HCT116 (cell line): ENCODE data around the gene RPL39L. TPM values are rescaled to one million over a fixed set of nuclear protein-coding genes. Genes with fewer than 3 reads are reported as not detected.

Experiments used
- ATAC-seq: fragments of 200-7000 bp; cut with Tn5 transposase; 2 replicates; pipeline ENCODE4 v1.9.1; 2020; ENCODE audit warnings: mild to moderate bottlenecking, moderate library complexity
- BruUV-seq: library from RNA; stranded (reverse); fragments of 400-500 nt; replicated peaks from 2 replicates; lab custom pipeline; 2021; lab: Mats Ljungman, UMichigan
- CTCF ChIA-PET: fragments of 300-600 bp; sonication (Branson Sonifier 250); formaldehyde crosslinking; loops from one replicate; lab custom pipeline; 2021; ENCODE audit warnings: antibody characterized with exemption; lab: Charles Lee
- POLR2A ChIA-PET: fragments of 300-600, 350-600 bp; sonication (Branson Sonifier 250); formaldehyde crosslinking; loops from one replicate; lab custom pipeline; 2021; ENCODE audit warnings: antibody characterized with exemption; lab: Charles Lee
- RAD21 ChIA-PET, 2 experiments: fragments of 300-600 bp; sonication (Branson Sonifier 250); formaldehyde crosslinking; loops; one replicate each; lab custom pipeline; 2023; ENCODE audit warnings: low total read pairs in 2 of 2; ENCODE audit not compliant: uncharacterized antibody in 2 of 2, unreplicated experiment in 2 of 2, low non-redundant PET in 1 of 2; lab: Charles Lee
- DNase-seq: peaks from one replicate; pipeline ENCODE4 v3.0.0-alpha.2; 2010; ENCODE audit warnings: low read depth, low spot score
- H2AFZ ChIP-seq: fragments of 200-600 bp; shearing (Covaris generic), sonication (generic); 2 replicates; pipeline ENCODE4 v1.6.1; 2017; ENCODE audit warnings: low read depth, mixed run types, mixed read lengths, antibody characterized with exemption, low read length; ENCODE audit not compliant: poor library complexity, severe bottlenecking
- H3K27ac ChIP-seq: 2 replicates; pipeline ENCODE4 v1.5.1; 2012; ENCODE audit warnings: low read depth, low read length
- H3K27me3 ChIP-seq: fragments of 200-600 bp; sonication (generic); 2 replicates; pipeline ENCODE4 v1.6.1; 2016; ENCODE audit warnings: mixed run types, low read length, mixed read lengths; ENCODE audit not compliant: insufficient read depth
- H3K36me3 ChIP-seq, 2 experiments: fragments of 200-500 bp in 1 of 2; fragments of 200-600 bp in 1 of 2; sonication (Bioruptor generic) in 1 of 2; sonication (generic) in 1 of 2; 2 replicates each; pipeline versions ENCODE4 v1.5.1 to v1.6.1; 2014 to 2016; ENCODE audit warnings: low read length in 2 of 2, inconsistent platforms in 1 of 2, mixed read lengths in 1 of 2, mixed run types in 1 of 2; ENCODE audit not compliant: insufficient read depth in 2 of 2, control insufficient read depth in 1 of 2
- H3K4me1 ChIP-seq, 2 experiments: fragments of 200-600 bp in 1 of 2; sonication (generic) in 1 of 2; 2 replicates each; pipeline versions ENCODE4 v1.5.1 to v1.6.1; 2012 to 2017; ENCODE audit warnings: low read length in 2 of 2, inconsistent platforms in 1 of 2, mild to moderate bottlenecking in 1 of 2, mixed read lengths in 1 of 2, mixed run types in 1 of 2, moderate library complexity in 1 of 2; ENCODE audit not compliant: insufficient read depth in 2 of 2, control insufficient read depth in 1 of 2
- H3K4me2 ChIP-seq: fragments of 200-600 bp; sonication (generic); 2 replicates; pipeline ENCODE4 v1.6.1; 2017; ENCODE audit warnings: mixed run types, low read length, mixed read lengths
- H3K4me3 ChIP-seq, 2 experiments: fragments of 200-600 bp in 1 of 2; sonication (generic) in 1 of 2; replicated peaks in 1 of 2; 2 replicates each; pipeline ENCODE4 v1.5.1; 2011 to 2016; ENCODE audit warnings: low read length in 2 of 2, control low read depth in 1 of 2, low read depth in 1 of 2, mild to moderate bottlenecking in 1 of 2, mixed read lengths in 1 of 2, mixed run types in 1 of 2
- H3K79me2 ChIP-seq: fragments of 200-600 bp; sonication (generic); 2 replicates; pipeline ENCODE4 v1.6.1; 2017; ENCODE audit warnings: mild to moderate bottlenecking, mixed run types, low read length, moderate library complexity, mixed read lengths; ENCODE audit not compliant: insufficient read depth
- H3K9ac ChIP-seq: fragments of 200-600 bp; sonication (generic); 2 replicates; pipeline ENCODE4 v1.6.1; 2016; ENCODE audit warnings: low read length, mixed read lengths
- H3K9me2 ChIP-seq: fragments of 200-600 bp; sonication (generic), shearing (Covaris generic); 2 replicates; pipeline ENCODE4 v1.6.1; 2017; ENCODE audit warnings: mixed run types, mild to moderate bottlenecking, moderate library complexity; ENCODE audit not compliant: insufficient read depth
- H3K9me3 ChIP-seq, 2 experiments: fragments of 200-500 bp in 1 of 2; fragments of 200-600 bp in 1 of 2; sonication (Bioruptor generic) in 1 of 2; sonication (generic) in 1 of 2; 2 replicates each; pipeline ENCODE4 v1.6.1; 2014 to 2017; ENCODE audit warnings: low read length in 2 of 2, mixed read lengths in 2 of 2, inconsistent platforms in 1 of 2, low read depth in 1 of 2, mild to moderate bottlenecking in 1 of 2, mixed run types in 1 of 2, moderate library complexity in 1 of 2; ENCODE audit not compliant: control insufficient read depth in 1 of 2, insufficient read depth in 1 of 2
- H4K20me1 ChIP-seq: fragments of 200-600 bp; sonication (generic), shearing (Covaris generic); 2 replicates; pipeline ENCODE4 v1.6.1; 2017; ENCODE audit warnings: mixed run types, mild to moderate bottlenecking, moderate library complexity; ENCODE audit not compliant: insufficient read depth
- EGR1 ChIP-seq: IDR thresholded peaks from 2 replicates; pipeline ENCODE4 v1.6.1; 2012; ENCODE audit warnings: low read depth
- ELF1 ChIP-seq: IDR thresholded peaks from 2 replicates; pipeline ENCODE4 v1.6.1; 2012; ENCODE audit warnings: low read depth, borderline replicate concordance
- EZH2 ChIP-seq: fragments of 200-600 bp; sonication (generic); IDR thresholded peaks from 2 replicates; pipeline ENCODE4 v1.6.1; 2017; ENCODE audit warnings: antibody characterized with exemption, mixed run types
- FOSL1 ChIP-seq: IDR thresholded peaks from 2 replicates; pipeline ENCODE4 v1.6.1; 2012; ENCODE audit warnings: low read depth
- MAX ChIP-seq: IDR thresholded peaks from 2 replicates; pipeline ENCODE4 v1.6.1; 2012
- RAD21 ChIP-seq: IDR thresholded peaks from 2 replicates; pipeline ENCODE4 v1.6.1; 2012; ENCODE audit warnings: low read depth, mild to moderate bottlenecking
- REST ChIP-seq: IDR thresholded peaks from 2 replicates; pipeline ENCODE4 v1.6.1; 2012; ENCODE audit warnings: low read depth
- SP1 ChIP-seq: IDR thresholded peaks from 2 replicates; pipeline ENCODE4 v1.6.1; 2012; ENCODE audit warnings: low read depth
- SRF ChIP-seq: IDR thresholded peaks from 2 replicates; pipeline ENCODE4 v1.6.1; 2012; ENCODE audit warnings: low read depth
- TCF7L2 ChIP-seq: IDR thresholded peaks from 2 replicates; pipeline ENCODE4 v1.7.0; 2011; ENCODE audit warnings: borderline replicate concordance, inconsistent platforms; ENCODE audit not compliant: insufficient read depth, insufficient read length; ENCODE audit errors: extremely low read depth
- YY1 ChIP-seq: IDR thresholded peaks from 2 replicates; pipeline ENCODE4 v1.6.1; 2011; ENCODE audit warnings: low read length, low read depth, moderate library complexity, mild to moderate bottlenecking; ENCODE audit not compliant: insufficient replicate concordance; ENCODE audit errors: extremely low read depth
- ZBTB33 ChIP-seq: IDR thresholded peaks from 2 replicates; pipeline ENCODE4 v1.6.1; 2011; ENCODE audit warnings: mild to moderate bottlenecking, low read length, moderate library complexity; ENCODE audit not compliant: insufficient replicate concordance; ENCODE audit errors: extremely low read depth
- ZFX ChIP-seq: fragments of 450-650 bp; IDR thresholded peaks from 2 replicates; pipeline ENCODE4 v1.6.1; 2017
- ZNF274 ChIP-seq: fragments of 200-500 bp; sonication (Bioruptor generic); IDR thresholded peaks from 2 replicates; pipeline ENCODE4 v1.6.1; 2014; ENCODE audit warnings: mild to moderate bottlenecking, low read depth, low read length, inconsistent platforms
- intact Hi-C: fragments of 100-400 bp; cut with micrococcal nuclease; formaldehyde crosslinking; loops from 2 replicates; pipeline ENCODE4 v1.10.0; 2022
- total RNA-seq: library from RNA; stranded (reverse); gene quantifications from one replicate; pipeline ENCODE4 v1.2.1, GENCODE V29; 2021; ENCODE audit not compliant: unreplicated experiment

The RPL39L gene
- total RNA-seq, 1 experiment from 2014 or later, result not detected

- TF ChIP-seq REST (no peak), ELF1 (no peak), TCF7L2 (no peak), ZNF274 (no peak), RAD21 (no peak), FOSL1 (no peak)
Observed at GRCh38 chr3:187077085-187077484, 62.2 kb downstream of the RPL39L start (continued).

DNA sequence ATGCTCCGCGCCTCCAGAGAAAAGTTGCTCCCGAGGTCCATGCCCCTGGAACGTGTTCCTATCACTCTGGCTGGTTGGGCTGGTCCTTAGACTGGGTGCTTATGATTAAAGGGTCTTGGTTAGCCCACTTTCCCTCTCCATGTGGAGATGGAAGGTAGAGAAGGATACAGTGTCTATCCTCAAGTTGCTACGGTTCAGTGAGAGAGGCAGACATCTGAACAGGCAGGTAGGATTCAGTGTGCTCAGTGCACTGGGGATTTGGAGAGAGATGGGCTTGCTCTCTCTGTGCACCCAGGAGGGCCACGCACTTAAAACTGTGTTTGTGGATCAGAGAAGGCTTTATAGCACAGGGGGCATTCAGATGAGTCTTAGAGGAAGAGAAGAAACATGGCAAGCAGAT, 63.0 kb downstream of the RPL39L start:
- ATAC-seq (no peak), DNase-seq (no peak)
- no peak overlapping the region for H3K9ac ChIP-seq
- BruUV-seq, result no TSS peak
- no peak overlapping the region for H3K27ac ChIP-seq
- no peaks in the 10 kb centered on the region for H3K4me1 ChIP-seq
- H3K27me3 ChIP-seq, result no peaks in the 10 kb centered on the region
- intact Hi-C loops, result no loop called here
- H3K79me2 ChIP-seq, result no peaks in the 10 kb centered on the region
- CTCF ChIA-PET, result no interaction called here
- no peak overlapping the region for H2AFZ ChIP-seq
- POLR2A ChIA-PET, result no interaction called here
- no peak overlapping the region for H3K4me2 ChIP-seq
- no peaks in the 10 kb centered on the region for H4K20me1 ChIP-seq
- no peaks in the 10 kb centered on the region for H3K36me3 ChIP-seq
- RAD21 ChIA-PET, result no interaction called here
- no peaks in the 10 kb centered on the region for H3K9me3 ChIP-seq
- H3K4me3 ChIP-seq, result no peak overlapping the region
- H3K9me2 ChIP-seq, result no peaks in the 10 kb centered on the region
- TF ChIP-seq ZBTB33, result no peak
- no peak for TF ChIP-seq ZFX
- no peak for TF ChIP-seq TCF7L2
- TF ChIP-seq YY1, result no peak
- no peak for TF ChIP-seq SRF
- TF ChIP-seq EZH2, result no peak
- no peak for TF ChIP-seq SP1
- TF ChIP-seq MAX, result no peak
- TF ChIP-seq REST, result no peak
- TF ChIP-seq FOSL1, result no peak
- no peak for TF ChIP-seq EGR1
